ENCODE measurements around the gene TXNDC15. TPM values are rescaled to one million over a fixed set of nuclear protein-coding genes. Genes with fewer than 3 reads are reported as not detected.

The TXNDC15 gene
- total RNA-seq, 4 donors from 2014 or later = 37.0 to 81.1 (median 59.6) TPM

DNA sequence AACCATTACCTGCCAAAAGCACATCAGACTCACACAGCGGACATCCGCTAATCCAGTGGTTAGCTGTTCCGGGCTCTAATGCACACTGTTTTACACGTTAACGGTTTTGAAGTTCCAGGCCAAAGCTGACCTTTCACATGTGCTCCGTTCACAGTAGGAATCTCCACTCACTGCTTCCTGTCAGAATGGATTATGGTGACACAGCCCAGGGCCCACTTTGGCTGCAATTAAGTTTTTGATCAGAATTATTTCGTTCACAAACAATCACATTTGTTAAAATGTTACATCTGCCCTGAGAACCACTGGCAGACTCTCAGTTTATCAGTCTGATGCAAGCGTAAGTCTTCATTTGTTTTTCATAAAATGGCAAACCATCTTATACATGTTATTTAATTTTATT lies 63.4 kb downstream of the TXNDC15 start:
- Histone ChIP-seq H3K36me3 (peaks cover 0 to 4% of the 10 kb centered on the region in 2 donors), H3K27ac (no peak overlapping the region), H3K4me1 (peaks cover 12 to 16% of the 10 kb centered on the region in 2 donors), H3K9me3 (no peaks in the 10 kb centered on the region), H3K4me3 (no peak overlapping the region), H3K27me3 (no peaks in the 10 kb centered on the region)
- in situ Hi-C loops (cut with MboI; ENCODE audit: low sequenced_read_pairs in 4 of 4) (no loop called here), intact Hi-C loops (cut with DNase I; ENCODE audit: low total_unique reads) (no loop called here)
- TF ChIP-seq POLR2A (IDR thresholded peaks at IDR 0.05) = no peak
- DNase-seq (no peak), ATAC-seq (no peak)

- in situ Hi-C loops (cut with MboI; ENCODE audit: low sequenced_read_pairs in 4 of 4) = no loop called here
- intact Hi-C loops (cut with DNase I; ENCODE audit: low total_unique reads) = no loop called here
- ATAC-seq (no peak), DNase-seq (no peak)
- TF ChIP-seq POLR2A (IDR thresholded peaks at IDR 0.05) = no peak
- TF ChIP-seq, protein P1, sequence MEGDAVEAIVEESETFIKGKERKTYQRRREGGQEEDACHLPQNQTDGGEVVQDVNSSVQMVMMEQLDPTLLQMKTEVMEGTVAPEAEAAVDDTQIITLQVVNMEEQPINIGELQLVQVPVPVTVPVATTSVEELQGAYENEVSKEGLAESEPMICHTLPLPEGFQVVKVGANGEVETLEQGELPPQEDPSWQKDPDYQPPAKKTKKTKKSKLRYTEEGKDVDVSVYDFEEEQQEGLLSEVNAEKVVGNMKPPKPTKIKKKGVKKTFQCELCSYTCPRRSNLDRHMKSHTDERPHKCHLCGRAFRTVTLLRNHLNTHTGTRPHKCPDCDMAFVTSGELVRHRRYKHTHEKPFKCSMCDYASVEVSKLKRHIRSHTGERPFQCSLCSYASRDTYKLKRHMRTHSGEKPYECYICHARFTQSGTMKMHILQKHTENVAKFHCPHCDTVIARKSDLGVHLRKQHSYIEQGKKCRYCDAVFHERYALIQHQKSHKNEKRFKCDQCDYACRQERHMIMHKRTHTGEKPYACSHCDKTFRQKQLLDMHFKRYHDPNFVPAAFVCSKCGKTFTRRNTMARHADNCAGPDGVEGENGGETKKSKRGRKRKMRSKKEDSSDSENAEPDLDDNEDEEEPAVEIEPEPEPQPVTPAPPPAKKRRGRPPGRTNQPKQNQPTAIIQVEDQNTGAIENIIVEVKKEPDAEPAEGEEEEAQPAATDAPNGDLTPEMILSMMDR (IDR thresholded peaks at IDR 0.05 in 4 of 5, conservative IDR thresholded peaks at IDR 0.05 in 1 of 5) = no peak
- Histone ChIP-seq H3K27me3 (no peaks in the 10 kb centered on the region), H3K4me3 (no peak overlapping the region), H3K36me3 (no peaks in the 10 kb centered on the region), H3K9me3 (no peaks in the 10 kb centered on the region), H3K4me1 (peaks cover 12 to 16% of the 10 kb centered on the region in 2 donors), H3K27ac (no peak overlapping the region)
Measured at GRCh38 chr5:134938030-134938429, 63.9 kb downstream of the TXNDC15 start.

GRCh38 chr5:134939500-134939899 lies 65.3 kb downstream of the TXNDC15 start:
- intact Hi-C loops (cut with DNase I; ENCODE audit: low total_unique reads) (no loop called here), in situ Hi-C loops (cut with MboI; ENCODE audit: low sequenced_read_pairs in 4 of 4) (no loop called here)
- no peak for ATAC-seq
- Histone ChIP-seq H3K27me3 (no peaks in the 10 kb centered on the region), H3K4me3 (no peak overlapping the region), H3K9me3 (no peaks in the 10 kb centered on the region), H3K27ac (no peak overlapping the region), H3K4me1 (peaks cover 9 to 22% of the 10 kb centered on the region in 2 donors), H3K36me3 (no peaks in the 10 kb centered on the region)
- no peak for DNase-seq
- no peak for TF ChIP-seq POLR2A (IDR thresholded peaks at IDR 0.05)
- TF ChIP-seq, protein P1 (IDR thresholded peaks at IDR 0.05 in 4 of 5, conservative IDR thresholded peaks at IDR 0.05 in 1 of 5) = no peak

DNA sequence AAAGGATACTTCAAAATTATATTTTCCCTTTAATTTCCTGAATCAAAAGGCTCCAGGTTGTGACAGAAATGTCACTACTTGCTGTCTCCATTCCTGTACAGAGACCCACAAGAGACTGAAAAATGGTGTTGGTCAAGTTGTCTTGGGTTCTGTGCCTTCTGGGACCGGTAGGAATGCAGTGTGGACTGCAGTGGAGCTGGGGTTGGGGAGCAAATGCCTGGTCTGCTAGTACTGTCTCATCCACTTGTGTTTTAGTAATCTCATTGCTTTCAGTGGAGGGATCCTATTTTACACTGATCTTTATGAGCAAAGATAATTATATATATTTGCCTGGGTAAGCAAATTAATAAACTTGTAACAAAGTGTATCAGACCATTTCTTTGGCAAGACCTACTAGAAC lies 69.4 kb downstream of the TXNDC15 start:
- H3K4me3 ChIP-seq = no peak overlapping the region
- TF ChIP-seq POLR2A (IDR thresholded peaks at IDR 0.05) = no peak
- TF ChIP-seq, protein P1 (IDR thresholded peaks at IDR 0.05 in 4 of 5, conservative IDR thresholded peaks at IDR 0.05 in 1 of 5) = no peak
- H3K9me3 ChIP-seq = no peaks in the 10 kb centered on the region
- peaks cover 9 to 19% of the 10 kb centered on the region in 2 donors for H3K4me1 ChIP-seq
- intact Hi-C loops (cut with DNase I; ENCODE audit: low total_unique reads) = no loop called here
- H3K27ac ChIP-seq = no peak overlapping the region
- H3K36me3 ChIP-seq = no peaks in the 10 kb centered on the region
- no peaks in the 10 kb centered on the region for H3K27me3 ChIP-seq
- DNase-seq = no peak
- no peak for ATAC-seq
- in situ Hi-C loops (cut with MboI; ENCODE audit: low sequenced_read_pairs in 4 of 4) = no loop called here

DNA sequence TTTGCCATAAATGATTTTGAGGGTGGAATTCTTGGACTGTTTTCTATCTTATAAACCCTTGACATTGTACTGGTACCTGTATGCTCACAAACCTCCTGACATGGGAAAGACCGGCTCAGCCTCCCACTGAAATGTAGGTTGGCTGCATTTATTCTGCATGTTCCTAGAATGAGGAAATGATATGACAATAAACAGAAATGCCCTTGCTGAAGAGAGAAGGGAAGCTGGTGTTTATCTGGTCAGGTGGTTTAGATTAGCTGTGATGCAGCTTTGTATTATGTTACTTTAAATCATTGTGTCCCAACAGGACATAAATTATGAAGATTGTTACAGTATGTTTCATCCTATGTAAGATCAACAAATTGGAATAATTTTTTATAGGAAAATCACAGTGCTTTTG lies 70.5 kb downstream of the TXNDC15 start:
- intact Hi-C loops (cut with DNase I; ENCODE audit: low total_unique reads) (no loop called here), in situ Hi-C loops (cut with MboI; ENCODE audit: low sequenced_read_pairs in 4 of 4) (no loop called here)

More for the DNA sequence above, 70.5 kb downstream of the TXNDC15 start:
- Histone ChIP-seq H3K4me3 (no peak overlapping the region), H3K27me3 (no peaks in the 10 kb centered on the region), H3K4me1 (peaks cover 20 to 30% of the 10 kb centered on the region in 2 donors), H3K9me3 (no peaks in the 10 kb centered on the region), H3K36me3 (no peaks in the 10 kb centered on the region), H3K27ac (peak overlapping the region in 1 of 4 donors; percentile 41)
- ATAC-seq (peak in 1 of 2 donors; percentile 51), DNase-seq (no peak)
- TF ChIP-seq POLR2A (IDR thresholded peaks at IDR 0.05) = no peak
- TF ChIP-seq, protein P1 (IDR thresholded peaks at IDR 0.05 in 4 of 5, conservative IDR thresholded peaks at IDR 0.05 in 1 of 5) = no peak
